ENCODE data around the gene CRISPLD2. TPM values are rescaled to one million over a fixed set of nuclear protein-coding genes. Genes with fewer than 3 reads are reported as not detected.
"Not testable (repeated sequence)": the region's sequence is repeated elsewhere in the genome, so short reads cannot be mapped to it uniquely, and the experiment has no call there.

CRISPLD2 gene
- total RNA-seq, 1 donor from 2014 or later = 9.0 TPM

DNA sequence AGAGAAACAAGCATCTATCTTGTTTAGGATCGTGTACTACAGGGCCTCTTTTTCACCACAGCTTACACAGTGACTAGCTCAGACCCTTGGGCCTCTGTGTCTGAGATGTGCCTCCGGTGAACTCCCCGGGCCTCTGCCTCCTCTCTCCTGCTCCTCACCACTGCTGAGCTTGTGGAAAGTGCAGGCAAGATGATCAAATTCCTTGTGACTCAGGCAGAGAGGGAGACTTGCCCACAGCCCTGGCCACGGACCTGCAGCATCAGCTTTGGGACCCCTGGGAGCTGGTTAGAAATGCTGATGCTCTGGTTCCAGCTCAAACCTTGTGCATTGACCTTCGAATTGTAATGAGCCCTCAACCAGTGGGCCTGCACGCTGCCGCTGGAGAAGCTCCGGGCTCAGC lies 111.7 kb downstream of the CRISPLD2 start:
- Mint-ChIP-seq H3K27ac (ENCODE audit: unreplicated experiment) (peak overlapping the region; percentile 89), H3K9me3 (ENCODE audit: unreplicated experiment) (peaks cover 15% of the 10 kb centered on the region), H3K27me3 (ENCODE audit: unreplicated experiment) (peaks cover 19% of the 10 kb centered on the region), H3K4me3 (ENCODE audit: unreplicated experiment) (peak overlapping the region; percentile 68), H3K4me1 (ENCODE audit: low read depth, unreplicated experiment) (peaks cover 35% of the 10 kb centered on the region), H3K36me3 (ENCODE audit: unreplicated experiment) (no peaks in the 10 kb centered on the region)
- DNase-seq = no peak
- TF ChIP-seq, protein P1, sequence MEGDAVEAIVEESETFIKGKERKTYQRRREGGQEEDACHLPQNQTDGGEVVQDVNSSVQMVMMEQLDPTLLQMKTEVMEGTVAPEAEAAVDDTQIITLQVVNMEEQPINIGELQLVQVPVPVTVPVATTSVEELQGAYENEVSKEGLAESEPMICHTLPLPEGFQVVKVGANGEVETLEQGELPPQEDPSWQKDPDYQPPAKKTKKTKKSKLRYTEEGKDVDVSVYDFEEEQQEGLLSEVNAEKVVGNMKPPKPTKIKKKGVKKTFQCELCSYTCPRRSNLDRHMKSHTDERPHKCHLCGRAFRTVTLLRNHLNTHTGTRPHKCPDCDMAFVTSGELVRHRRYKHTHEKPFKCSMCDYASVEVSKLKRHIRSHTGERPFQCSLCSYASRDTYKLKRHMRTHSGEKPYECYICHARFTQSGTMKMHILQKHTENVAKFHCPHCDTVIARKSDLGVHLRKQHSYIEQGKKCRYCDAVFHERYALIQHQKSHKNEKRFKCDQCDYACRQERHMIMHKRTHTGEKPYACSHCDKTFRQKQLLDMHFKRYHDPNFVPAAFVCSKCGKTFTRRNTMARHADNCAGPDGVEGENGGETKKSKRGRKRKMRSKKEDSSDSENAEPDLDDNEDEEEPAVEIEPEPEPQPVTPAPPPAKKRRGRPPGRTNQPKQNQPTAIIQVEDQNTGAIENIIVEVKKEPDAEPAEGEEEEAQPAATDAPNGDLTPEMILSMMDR (IDR thresholded peaks at IDR 0.05; ENCODE audit: partially characterized antibody, unreplicated experiment) = no peak

DNA sequence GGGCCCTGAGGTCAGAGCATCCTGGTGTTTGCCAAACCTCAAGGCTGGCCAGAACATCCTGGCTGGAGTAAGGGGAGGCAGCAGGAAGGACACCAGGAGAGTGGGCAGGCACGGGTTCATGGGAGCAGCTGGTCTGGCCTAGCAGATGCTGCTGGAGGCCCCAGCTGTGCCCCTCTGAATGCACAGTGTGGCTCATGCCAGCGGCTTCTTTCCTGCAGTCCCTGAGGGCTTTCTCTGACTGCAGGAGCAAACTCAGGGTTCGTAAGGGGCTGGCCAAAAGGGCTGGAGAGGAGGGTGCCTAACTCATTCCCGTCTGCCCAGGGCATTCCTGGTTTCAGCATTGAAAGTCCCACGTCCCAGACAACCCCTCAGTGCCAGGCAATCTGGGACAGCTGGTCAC lies 112.9 kb downstream of the CRISPLD2 start:
- peaks cover 14% of the 10 kb centered on the region for H3K27me3 Mint-ChIP-seq (ENCODE audit: unreplicated experiment)
- H3K4me1 Mint-ChIP-seq (ENCODE audit: low read depth, unreplicated experiment) = peaks cover 35% of the 10 kb centered on the region
- peak overlapping the region; percentile 68 for H3K4me3 Mint-ChIP-seq (ENCODE audit: unreplicated experiment)

DNA sequence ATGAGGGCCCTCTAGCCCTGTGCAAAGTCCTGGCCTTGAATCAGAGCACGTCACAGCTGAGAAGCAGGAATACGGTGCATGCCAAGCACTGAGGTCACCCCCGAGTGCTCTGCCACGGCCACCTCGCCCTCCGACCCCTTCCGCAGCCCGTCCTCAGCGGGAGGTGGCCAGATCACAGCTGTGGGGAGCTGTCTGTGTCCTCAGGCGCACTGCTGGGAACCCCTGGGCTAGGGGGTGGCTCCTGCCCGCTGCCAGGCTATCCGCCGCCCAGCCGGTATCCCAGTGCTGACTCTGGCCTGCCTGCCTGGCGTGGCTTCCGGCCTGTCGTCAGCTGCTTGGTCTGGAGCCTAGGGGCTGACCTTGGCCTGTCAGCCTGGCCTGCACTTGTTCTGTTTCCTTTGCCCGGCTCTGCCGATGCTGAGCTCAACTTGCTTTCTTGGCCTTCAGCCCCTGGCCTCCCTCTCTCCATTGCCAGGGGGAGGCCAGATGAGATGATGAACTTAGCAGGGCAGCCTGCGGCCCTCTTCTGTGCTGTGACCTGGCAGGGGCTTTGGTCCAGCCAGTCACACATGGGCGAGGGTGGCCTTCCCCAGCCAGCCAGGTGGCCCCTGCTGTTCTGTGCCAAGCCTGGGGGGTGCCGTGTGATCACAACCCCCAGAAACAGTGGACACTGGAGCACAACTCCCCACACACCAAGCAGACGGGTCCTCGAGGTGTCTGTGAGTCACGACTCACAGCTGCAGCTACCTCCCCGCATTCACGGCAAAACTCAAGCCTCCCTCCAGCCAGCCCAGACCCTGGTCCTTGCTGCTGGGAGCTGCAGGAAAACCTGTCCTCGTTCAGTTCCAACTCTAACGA lies 114.2 kb downstream of the CRISPLD2 start:
- no peak for DNase-seq
- Mint-ChIP-seq H3K27ac (ENCODE audit: unreplicated experiment) (peak overlapping the region; percentile 59), H3K9me3 (ENCODE audit: unreplicated experiment) (peaks cover 15% of the 10 kb centered on the region), H3K27me3 (ENCODE audit: unreplicated experiment) (peaks cover 14% of the 10 kb centered on the region), H3K36me3 (ENCODE audit: unreplicated experiment) (no peaks in the 10 kb centered on the region), H3K4me3 (ENCODE audit: unreplicated experiment) (no peak overlapping the region), H3K4me1 (ENCODE audit: low read depth, unreplicated experiment) (peaks cover 35% of the 10 kb centered on the region)
- TF ChIP-seq, protein P1 (IDR thresholded peaks at IDR 0.05; ENCODE audit: partially characterized antibody, unreplicated experiment) = no peak

More for the DNA sequence above, 112.9 kb downstream of the CRISPLD2 start:
- peaks cover 15% of the 10 kb centered on the region for H3K9me3 Mint-ChIP-seq (ENCODE audit: unreplicated experiment)
- no peaks in the 10 kb centered on the region for H3K36me3 Mint-ChIP-seq (ENCODE audit: unreplicated experiment)
- peak; percentile 74 for DNase-seq
- H3K27ac Mint-ChIP-seq (ENCODE audit: unreplicated experiment) = peak overlapping the region; percentile 89
- TF ChIP-seq, protein P1 (IDR thresholded peaks at IDR 0.05; ENCODE audit: partially characterized antibody, unreplicated experiment) = no peak

DNA sequence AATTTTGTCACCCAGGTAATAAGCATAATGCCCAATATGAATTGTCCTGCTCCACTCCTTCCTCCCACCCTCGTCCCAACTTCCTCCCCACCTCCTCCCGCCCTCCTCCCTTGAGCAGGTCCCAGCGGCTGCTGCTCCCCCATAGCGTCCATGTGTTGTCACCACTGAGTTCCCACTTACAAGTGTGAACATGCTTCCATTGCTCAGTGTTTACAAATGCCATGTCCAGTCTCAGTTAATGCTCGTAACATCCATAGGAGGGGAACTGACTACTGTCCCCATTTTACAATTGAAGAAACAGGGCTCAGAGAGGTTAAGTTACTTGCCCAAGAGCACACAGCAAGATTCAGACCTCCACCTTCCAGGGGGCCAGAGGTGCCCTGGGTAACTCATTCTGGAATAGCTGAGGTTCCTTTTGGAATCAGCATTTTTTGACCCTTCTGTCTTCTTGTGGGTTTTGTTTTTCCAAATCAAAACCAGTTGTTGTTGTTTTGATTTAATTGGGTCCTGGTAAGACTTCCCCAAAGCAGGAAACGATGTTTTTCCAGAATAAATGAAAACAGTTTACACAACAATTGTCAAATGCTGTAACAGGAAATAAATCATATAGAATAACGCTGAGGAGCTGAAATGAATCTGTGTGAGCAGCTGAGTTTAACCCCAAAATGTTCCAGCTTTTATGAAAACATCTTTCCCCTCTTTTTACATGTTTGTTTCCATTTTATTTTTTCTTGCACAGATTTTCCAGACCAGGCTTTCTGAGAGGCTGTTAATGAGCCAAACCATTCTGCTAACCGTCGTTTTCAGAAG lies 117.6 kb downstream of the CRISPLD2 start:
- no peaks in the 10 kb centered on the region for H3K36me3 Mint-ChIP-seq (ENCODE audit: unreplicated experiment)
- H3K27ac Mint-ChIP-seq (ENCODE audit: unreplicated experiment) = no peak overlapping the region
- no peak for DNase-seq
- peaks cover 9% of the 10 kb centered on the region for H3K9me3 Mint-ChIP-seq (ENCODE audit: unreplicated experiment)
- TF ChIP-seq, protein P1 (IDR thresholded peaks at IDR 0.05; ENCODE audit: partially characterized antibody, unreplicated experiment) = no peak
- peaks cover 9% of the 10 kb centered on the region for H3K27me3 Mint-ChIP-seq (ENCODE audit: unreplicated experiment)
- no peak overlapping the region for H3K4me3 Mint-ChIP-seq (ENCODE audit: unreplicated experiment)
- H3K4me1 Mint-ChIP-seq (ENCODE audit: low read depth, unreplicated experiment) = peaks cover 13% of the 10 kb centered on the region

DNA sequence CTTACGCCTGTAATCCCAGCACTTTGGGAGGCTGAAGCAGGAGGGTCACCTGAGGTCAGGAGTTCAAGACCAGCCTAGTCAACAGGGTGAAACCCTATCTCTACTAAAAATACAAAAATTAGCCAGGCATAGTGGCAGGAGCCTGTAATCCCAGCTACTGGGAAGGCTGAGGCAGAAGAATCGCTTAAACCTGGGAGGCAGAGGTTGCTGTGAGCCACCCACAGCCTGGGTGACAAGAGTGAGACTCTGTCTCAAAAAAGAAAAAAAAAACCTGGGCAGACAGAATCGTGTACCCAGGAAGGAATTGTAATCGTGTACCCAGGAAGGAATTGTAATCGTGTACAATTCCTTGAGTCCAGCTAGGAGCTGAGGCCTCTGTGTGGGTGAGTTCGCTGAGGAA lies 118.8 kb downstream of the CRISPLD2 start:
- DNase-seq; H3K9me3 Mint-ChIP-seq (ENCODE audit: unreplicated experiment); H3K27ac Mint-ChIP-seq (ENCODE audit: unreplicated experiment); H3K4me3 Mint-ChIP-seq (ENCODE audit: unreplicated experiment); H3K4me1 Mint-ChIP-seq (ENCODE audit: low read depth, unreplicated experiment); H3K36me3 Mint-ChIP-seq (ENCODE audit: unreplicated experiment); H3K27me3 Mint-ChIP-seq (ENCODE audit: unreplicated experiment): not testable (repeated sequence)
